ENCODE results near the gene TRAPPC4.
A peak's percentile ranks its signal among the peaks of the same experiment; 100 is the strongest.
"Not testable (repeated sequence)": the region's sequence is repeated elsewhere in the genome, so short reads cannot be mapped to it uniquely, and the experiment has no call there.

TRAPPC4 gene

GRCh38 chr11:119014209-119014924 is 4.2 kb upstream of the TRAPPC4 start:
- DNase-seq (ENCODE audit: low spot score) = no peak

GRCh38 chr11:119015054-119015611 is 3.4 kb upstream of the TRAPPC4 start:
- no peak for DNase-seq (ENCODE audit: low spot score)

- DNase-seq (ENCODE audit: low spot score) = no peak
Observed at GRCh38 chr11:119016216-119017009, 2.2 kb upstream of the TRAPPC4 start.

GRCh38 chr11:119017377-119017776 is 1.2 kb upstream of the TRAPPC4 start:
- DNase-seq (ENCODE audit: low spot score) = not testable (repeated sequence)

- no peak for DNase-seq (ENCODE audit: low spot score)
Observed at GRCh38 chr11:119019996-119020395, 1.4 kb downstream of the TRAPPC4 start.

GRCh38 chr11:119021631-119022030 is 3.1 kb downstream of the TRAPPC4 start:
- DNase-seq (ENCODE audit: low spot score) = no peak

- no peak for DNase-seq (ENCODE audit: low spot score)
Observed at GRCh38 chr11:119023741-119024140, 5.2 kb downstream of the TRAPPC4 start.

GRCh38 chr11:119024430-119025098 is 6.0 kb downstream of the TRAPPC4 start:
- DNase-seq (ENCODE audit: low spot score) = no peak

- no peak for DNase-seq (ENCODE audit: low spot score)
Observed at GRCh38 chr11:119025099-119025473, 6.5 kb downstream of the TRAPPC4 start.

GRCh38 chr11:119025541-119025940 is 7.0 kb downstream of the TRAPPC4 start:
- no peak for DNase-seq (ENCODE audit: low spot score)

- DNase-seq (ENCODE audit: low spot score) = no peak
Observed at GRCh38 chr11:119025978-119026766, 7.6 kb downstream of the TRAPPC4 start.

- no peak for DNase-seq (ENCODE audit: low spot score)
Observed at GRCh38 chr11:119026970-119027369, 8.4 kb downstream of the TRAPPC4 start.

GRCh38 chr11:119027561-119028345 is 9.2 kb downstream of the TRAPPC4 start:
- DNase-seq (ENCODE audit: low spot score) = no peak

GRCh38 chr11:119028346-119029068 is 9.9 kb downstream of the TRAPPC4 start:
- no peak for DNase-seq (ENCODE audit: low spot score)

GRCh38 chr11:119029069-119029339 is 10.4 kb downstream of the TRAPPC4 start:
- DNase-seq (ENCODE audit: low spot score) = no peak

GRCh38 chr11:119029340-119030028 is 10.9 kb downstream of the TRAPPC4 start:
- DNase-seq (ENCODE audit: low spot score) = no peak

GRCh38 chr11:119030029-119030328 is 11.4 kb downstream of the TRAPPC4 start:
- DNase-seq (ENCODE audit: low spot score) = no peak

GRCh38 chr11:119030329-119031047 is 11.9 kb downstream of the TRAPPC4 start, which contains the start of gene SLC37A4:
Gene SLC37A4 (minus strand): TSS chr11:119030877.
- DNase-seq (ENCODE audit: low spot score) = peak; percentile 98

GRCh38 chr11:119031912-119032280 is 13.3 kb downstream of the TRAPPC4 start:
- no peak for DNase-seq (ENCODE audit: low spot score)
